HepG2 (cell line): ENCODE measurements around the gene FAM221B. TPM values are rescaled to one million over a fixed set of nuclear protein-coding genes. Genes with fewer than 3 reads are reported as not detected.

Source experiments
- ATAC-seq: fragments of 200-7000 bp; cut with Tn5 transposase; 3 replicates; pipeline ENCODE4 v1.9.1; 2020; ENCODE audit warnings: mild to moderate bottlenecking, moderate library complexity
- BruUV-seq: library from RNA; stranded (reverse); fragments of 400-500 nt; replicated peaks from 2 replicates; lab custom pipeline; 2021; lab: Mats Ljungman, UMichigan
- CTCF ChIA-PET: fragments of 300-600 bp; formaldehyde crosslinking; extraction: SDS; loops from one replicate; lab custom pipeline; 2021; ENCODE audit warnings: low total read pairs, inconsistent platforms, low intra/inter-chr PET ratio; lab: Yijun Ruan, JAX
- POLR2A ChIA-PET: fragments of 350-600 bp; sonication (Branson Sonifier 250); formaldehyde crosslinking; loops from one replicate; lab custom pipeline; 2020; ENCODE audit warnings: antibody characterized with exemption, inconsistent platforms; lab: Yijun Ruan, JAX
- DNase-seq: peaks from one replicate; pipeline ENCODE4 v3.0.0-alpha.2; 2015; ENCODE audit warnings: low spot score
- FAIRE-seq: peaks from 3 replicates; lab custom pipeline; 2011; peaks lifted over from hg19 to GRCh38; lab: Jason Lieb, UNC
- H2AFZ ChIP-seq: one replicate; pipeline ENCODE4 v1.6.1; 2011; ENCODE audit warnings: low read length, inconsistent platforms
- H3K27ac ChIP-seq: fragments of 300-600 bp; 3 replicates; pipeline ENCODE4 v1.8.0; 2011; ENCODE audit warnings: mixed run types, mild to moderate bottlenecking, mixed read lengths, low read length, inconsistent platforms; ENCODE audit not compliant: insufficient read depth; ENCODE audit errors: extremely low read length
- H3K27me3 ChIP-seq, 2 experiments: fragments of 200-600 bp in 1 of 2; 2 replicates in 1 of 2; 3 replicates in 1 of 2; pipeline versions ENCODE4 v1.6.0 to v1.8.0; 2011; ENCODE audit warnings: low read length in 2 of 2, mild to moderate bottlenecking in 2 of 2, moderate library complexity in 2 of 2, inconsistent platforms in 1 of 2; ENCODE audit not compliant: insufficient read depth in 2 of 2, control insufficient read depth in 1 of 2
- H3K36me3 ChIP-seq, 2 experiments: fragments of 200-600 bp in 1 of 2; replicated peaks in 1 of 2; 2 replicates in 1 of 2; 3 replicates in 1 of 2; pipeline versions ENCODE4 v1.5.1 to v1.8.0; 2011; ENCODE audit warnings: low read length in 2 of 2, inconsistent platforms in 1 of 2; ENCODE audit not compliant: insufficient read depth in 2 of 2, control insufficient read depth in 1 of 2
- H3K4me1 ChIP-seq: 2 replicates; pipeline ENCODE4 v1.5.1; 2012; ENCODE audit warnings: low read length, inconsistent platforms; ENCODE audit not compliant: insufficient read depth
- H3K4me2 ChIP-seq: 2 replicates; pipeline ENCODE4 v1.6.0; 2011; ENCODE audit warnings: low read depth, low read length, inconsistent platforms
- H3K4me3 ChIP-seq, 3 experiments: fragments of 200-600 bp in 1 of 3; sonication (generic), shearing (Covaris generic) in 1 of 3; replicated peaks in 1 of 3; 2 replicates each; pipeline ENCODE4 v1.5.1; 2011 to 2016; ENCODE audit warnings: low read length in 3 of 3, inconsistent platforms in 2 of 3, low read depth in 2 of 3, mild to moderate bottlenecking in 2 of 3, control low read depth in 1 of 3, mixed read lengths in 1 of 3; ENCODE audit not compliant: insufficient read depth in 1 of 3
- H3K79me2 ChIP-seq: one replicate; pipeline ENCODE4 v1.6.1; 2011; ENCODE audit warnings: low read length, inconsistent platforms; ENCODE audit not compliant: insufficient read depth
- H3K9ac ChIP-seq: 2 replicates; pipeline ENCODE4 v1.6.0; 2011; ENCODE audit warnings: mild to moderate bottlenecking, low read depth, low read length, inconsistent platforms; ENCODE audit not compliant: insufficient read depth
- H3K9me3 ChIP-seq: 2 replicates; pipeline ENCODE4 v1.5.1; 2012; ENCODE audit warnings: mild to moderate bottlenecking, low read length
- H4K20me1 ChIP-seq: 2 replicates; pipeline ENCODE4 v1.6.0; 2011; ENCODE audit warnings: inconsistent platforms, mild to moderate bottlenecking, low read length, moderate library complexity; ENCODE audit not compliant: insufficient read depth
- BCL3 ChIP-seq: sonication (generic); formaldehyde crosslinking; IDR thresholded peaks from 2 replicates; pipeline ENCODE4 v1.5.1; 2020; ENCODE audit warnings: mild to moderate bottlenecking, missing genetic modification reagents, moderate library complexity
- DZIP1 ChIP-seq: sonication (generic); formaldehyde crosslinking; IDR thresholded peaks from 2 replicates; pipeline ENCODE4 v1.5.0; 2020; ENCODE audit warnings: mild to moderate bottlenecking, missing genetic modification reagents
- HOXA9 ChIP-seq: sonication (generic); formaldehyde crosslinking; IDR thresholded peaks from 2 replicates; pipeline ENCODE4 v1.8.1; 2022; ENCODE audit warnings: missing genetic modification reagents, mild to moderate bottlenecking, moderate library complexity, borderline replicate concordance
- MIXL1 ChIP-seq: IDR thresholded peaks from 2 replicates; pipeline ENCODE4 v1.6.1; 2016
- TARDBP ChIP-seq: sonication (generic); formaldehyde crosslinking; IDR thresholded peaks from 2 replicates; pipeline ENCODE4 v1.8.0; 2022; ENCODE audit warnings: mild to moderate bottlenecking, missing genetic modification reagents
- UBTF ChIP-seq: sonication (generic); formaldehyde crosslinking; IDR thresholded peaks from 2 replicates; pipeline ENCODE4 v1.4.0; 2020; ENCODE audit warnings: mild to moderate bottlenecking, missing genetic modification reagents
- ZFP91 ChIP-seq: sonication (generic); formaldehyde crosslinking; IDR thresholded peaks from 2 replicates; pipeline ENCODE4 v1.9.0; 2022; ENCODE audit warnings: missing genetic modification reagents, mild to moderate bottlenecking, borderline replicate concordance
- ZNF263 ChIP-seq: sonication (generic); formaldehyde crosslinking; IDR thresholded peaks from 2 replicates; pipeline ENCODE4 v1.4.0; 2020; ENCODE audit warnings: missing genetic modification reagents
- ZNF609 ChIP-seq: sonication (generic); formaldehyde crosslinking; IDR thresholded peaks from 2 replicates; pipeline ENCODE4 v1.4.0; 2020; ENCODE audit warnings: mild to moderate bottlenecking, missing genetic modification reagents, borderline replicate concordance
- ZNF775 ChIP-seq: sonication (generic); formaldehyde crosslinking; IDR thresholded peaks from 2 replicates; pipeline ENCODE4 v1.4.0; 2020; ENCODE audit warnings: missing genetic modification reagents, mild to moderate bottlenecking, moderate library complexity, borderline replicate concordance
- ZNF777 ChIP-seq: sonication (generic); formaldehyde crosslinking; IDR thresholded peaks from 2 replicates; pipeline ENCODE4 v1.4.0; 2020; ENCODE audit warnings: missing genetic modification reagents
- WGBS: methylation state at CpG from one replicate; pipeline ENCODE4 v1.1.6; 2017; ENCODE audit warnings: low lambda C conversion rate; 5-methylcytosine and 5-hydroxymethylcytosine counted together
- in situ Hi-C: cut with HindIII; loops from 2 replicates; pipeline ENCODE4 v1.10.0; 2017; ENCODE audit warnings: low pct_unique_long_range_greater_than_20kb; ENCODE audit not compliant: extremely low pct_ligation_motif_present
- intact Hi-C: fragments of 100-400 bp; cut with micrococcal nuclease; formaldehyde crosslinking; loops from one replicate; pipeline ENCODE4 v1.10.0; 2022; ENCODE audit not compliant: unreplicated experiment
- polyA plus RNA-seq, 8 experiments: library from polyadenylated mRNA; depleted of rRNA in 3 of 8; stranded (reverse) in 7 of 8; unstranded in 1 of 8; fragments of >200 nt; fragmentation: Illumina TruSeq in 4 of 8; extraction: Trizol in 4 of 8; gene quantifications; 2 replicates each; pipeline versions ENCODE4 v1.2.1 to v1.2.3, GENCODE V29; 2011 to 2016; ENCODE audit warnings: low read depth in 4 of 8, missing spikeins in 1 of 8, mixed read lengths in 1 of 8; ENCODE audit not compliant: insufficient read depth in 1 of 8
- total RNA-seq, 5 experiments: library from RNA; depleted of rRNA; stranded (reverse); fragments of >200 nt; fragmentation: Illumina TruSeq; extraction: Trizol; gene quantifications; 2 replicates each; pipeline ENCODE4 v1.2.3, GENCODE V29; 2016; ENCODE audit warnings: low read depth in 1 of 5

FAM221B gene
- total and polyA plus RNA-seq, 2 of the 13 experiments (the other 11 are each of a cell fraction or from before 2014, with no cell fraction given) = not detected

- in situ Hi-C loops = no loop called here
- DNase-seq (no peak), ATAC-seq (no peak), FAIRE-seq (no peak)
- ChIA-PET CTCF (no interaction called here), POLR2A (no interaction called here)
- no peaks in the 10 kb centered on the region for H3K27me3 ChIP-seq
- BruUV-seq = no TSS peak
- H3K4me2 ChIP-seq = no peak overlapping the region
- peaks cover 14% of the 10 kb centered on the region for H3K79me2 ChIP-seq
- intact Hi-C loops = no loop called here
- H3K4me1 ChIP-seq = peaks cover 22% of the 10 kb centered on the region
- H2AFZ ChIP-seq = no peak overlapping the region
- H4K20me1 ChIP-seq = no peaks in the 10 kb centered on the region
- 98% methylated on average over 2 of the region's 2 CpGs for WGBS
- H3K9me3 ChIP-seq = no peaks in the 10 kb centered on the region
- no peaks in the 10 kb centered on the region for H3K36me3 ChIP-seq
- no peak overlapping the region for H3K27ac ChIP-seq
- no peak overlapping the region for H3K4me3 ChIP-seq
- no peak overlapping the region for H3K9ac ChIP-seq
- no peak for TF ChIP-seq HOXA9 (CRISPR knock-in tag)
- no peak for TF ChIP-seq BCL3
- no peak for TF ChIP-seq ZNF777 (CRISPR knock-in tag)
- TF ChIP-seq UBTF (CRISPR knock-in tag) = no peak
- no peak for TF ChIP-seq ZFP91 (CRISPR knock-in tag)
- TF ChIP-seq ZNF263 (CRISPR knock-in tag) = no peak
- no peak for TF ChIP-seq MIXL1 (CRISPR knock-in tag)
- no peak for TF ChIP-seq TARDBP (CRISPR knock-in tag)
- no peak for TF ChIP-seq DZIP1 (CRISPR knock-in tag)
- TF ChIP-seq ZNF775 (CRISPR knock-in tag) = no peak
- no peak for TF ChIP-seq ZNF609 (CRISPR knock-in tag)
These were observed 61.5 kb downstream of the FAM221B start for GRCh38 chr9:35766997-35767396.
